Epithelial cell of proximal tubule (primary cell): Measurements from ENCODE around the gene C8G. TPM values are rescaled to one million over a fixed set of nuclear protein-coding genes. Genes with fewer than 3 reads are reported as not detected.

Experiments
- DNase-seq: peaks from one replicate; pipeline ENCODE4 v3.0.0-alpha.2; 2011; ENCODE audit warnings: low read depth
- H3K4me3 ChIP-seq: 2 replicates; pipeline ENCODE4 v1.5.1; 2011; ENCODE audit warnings: low read depth, mild to moderate bottlenecking, low read length
- total RNA-seq: library from RNA; depleted of rRNA; stranded (reverse); fragments of >200 nt; gene quantifications from 2 replicates; pipeline ENCODE4 v1.2.3, GENCODE V29; 2015
- TF ChIP-seq, protein P1 (sequence below): conservative IDR thresholded peaks from 2 replicates; pipeline ENCODE4 v1.5.1; 2012; ENCODE audit warnings: low read depth, mild to moderate bottlenecking, low read length

C8G gene
- total RNA-seq, 1 donor from 2014 or later, result not detected

DNA sequence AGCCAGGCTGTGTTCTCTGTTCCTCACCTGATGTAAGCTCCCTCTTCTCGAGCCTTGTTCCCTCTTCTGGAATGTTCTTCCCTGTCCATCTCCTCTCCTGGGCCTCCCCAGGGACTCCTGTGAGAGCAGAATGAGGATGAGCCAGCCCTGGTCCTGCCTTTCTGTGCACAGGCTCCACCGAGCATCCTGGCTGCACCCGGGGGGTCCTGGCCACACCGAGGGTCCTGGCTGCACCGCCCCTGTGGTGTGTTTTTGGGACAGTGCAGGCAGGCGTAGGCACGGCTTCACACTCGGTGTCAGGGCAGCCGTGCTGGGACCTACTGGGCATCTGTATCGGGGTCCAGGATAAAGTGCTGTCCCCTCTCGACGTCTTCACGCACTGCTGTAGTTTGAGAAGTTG is 18.3 kb upstream of the C8G start:
- TF ChIP-seq, protein P1, sequence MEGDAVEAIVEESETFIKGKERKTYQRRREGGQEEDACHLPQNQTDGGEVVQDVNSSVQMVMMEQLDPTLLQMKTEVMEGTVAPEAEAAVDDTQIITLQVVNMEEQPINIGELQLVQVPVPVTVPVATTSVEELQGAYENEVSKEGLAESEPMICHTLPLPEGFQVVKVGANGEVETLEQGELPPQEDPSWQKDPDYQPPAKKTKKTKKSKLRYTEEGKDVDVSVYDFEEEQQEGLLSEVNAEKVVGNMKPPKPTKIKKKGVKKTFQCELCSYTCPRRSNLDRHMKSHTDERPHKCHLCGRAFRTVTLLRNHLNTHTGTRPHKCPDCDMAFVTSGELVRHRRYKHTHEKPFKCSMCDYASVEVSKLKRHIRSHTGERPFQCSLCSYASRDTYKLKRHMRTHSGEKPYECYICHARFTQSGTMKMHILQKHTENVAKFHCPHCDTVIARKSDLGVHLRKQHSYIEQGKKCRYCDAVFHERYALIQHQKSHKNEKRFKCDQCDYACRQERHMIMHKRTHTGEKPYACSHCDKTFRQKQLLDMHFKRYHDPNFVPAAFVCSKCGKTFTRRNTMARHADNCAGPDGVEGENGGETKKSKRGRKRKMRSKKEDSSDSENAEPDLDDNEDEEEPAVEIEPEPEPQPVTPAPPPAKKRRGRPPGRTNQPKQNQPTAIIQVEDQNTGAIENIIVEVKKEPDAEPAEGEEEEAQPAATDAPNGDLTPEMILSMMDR, result no peak
- no peak for DNase-seq
- no peak overlapping the region for H3K4me3 ChIP-seq

GRCh38 chr9:136927343-136928271 is 17.4 kb upstream of the C8G start:
- TF ChIP-seq, protein P1, result no peak
- no peak overlapping the region for H3K4me3 ChIP-seq
- DNase-seq, result no peak

DNA sequence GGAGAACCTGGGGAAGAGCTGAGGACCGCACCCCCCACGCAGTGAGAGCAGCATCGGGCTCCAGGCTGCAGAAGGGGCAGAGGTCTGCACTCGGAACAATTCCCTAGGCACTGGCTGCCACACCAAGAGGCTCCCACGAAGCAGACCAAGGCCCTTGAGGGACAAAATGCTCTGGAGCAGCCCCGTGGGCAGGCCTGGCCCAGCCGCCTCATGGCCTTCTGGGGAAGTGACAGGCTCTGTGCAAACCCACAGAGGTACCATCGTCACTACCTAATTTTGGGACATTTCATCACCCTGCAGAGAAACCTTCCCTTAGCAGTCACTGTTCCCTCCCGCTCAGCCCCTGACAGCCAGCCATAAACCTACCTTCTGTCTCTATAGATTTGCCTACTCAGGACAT is 16.5 kb upstream of the C8G start:
- DNase-seq, result no peak
- TF ChIP-seq, protein P1, result no peak
- no peak overlapping the region for H3K4me3 ChIP-seq

GRCh38 chr9:136930014-136930413 is 15.0 kb upstream of the C8G start:
- H3K4me3 ChIP-seq, result no peak overlapping the region
- TF ChIP-seq, protein P1, result no peak
- no peak for DNase-seq

GRCh38 chr9:136931611-136932130 is 13.4 kb upstream of the C8G start:
- TF ChIP-seq, protein P1, result no peak

GRCh38 chr9:136934277-136934676 is 10.8 kb upstream of the C8G start:
- no peak overlapping the region for H3K4me3 ChIP-seq
- DNase-seq, result no peak
- TF ChIP-seq, protein P1, result no peak

More at GRCh38 chr9:136931611-136932130, 13.4 kb upstream of the C8G start:
- no peak overlapping the region for H3K4me3 ChIP-seq
- DNase-seq, result no peak

DNA sequence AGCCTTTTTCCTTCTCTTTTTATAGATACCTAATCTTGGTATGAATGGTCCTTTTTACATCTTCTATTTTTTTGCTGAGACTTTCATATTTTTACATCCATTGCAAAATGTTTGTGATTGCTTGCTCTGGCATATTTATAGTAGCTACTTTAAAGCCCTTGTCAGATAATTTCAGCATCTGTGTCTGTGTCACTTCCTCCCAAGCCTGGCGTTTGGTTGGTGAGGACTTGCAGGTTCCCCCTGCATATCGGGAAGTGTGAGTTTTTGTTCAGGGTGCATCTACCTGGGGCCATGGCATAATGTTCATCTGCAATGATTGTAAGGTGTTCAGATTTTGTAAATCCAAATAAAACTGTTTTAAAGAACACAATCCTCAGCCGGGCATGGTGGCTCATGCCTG is 9.4 kb upstream of the C8G start:
- TF ChIP-seq, protein P1, result no peak
- no peak overlapping the region for H3K4me3 ChIP-seq
- DNase-seq, result no peak
